Middle frontal gyrus (tissue), 1 donor: Measurements from ENCODE around the gene HCN2.
"Not testable (repeated sequence)": the region's sequence is repeated elsewhere in the genome, so short reads cannot be mapped to it uniquely, and the experiment has no call there.

ENCODE experiments used
- DNase-seq: peaks from one replicate; pipeline ENCODE4 v3.0.0-alpha.2; 2015; ENCODE audit warnings: low spot score; ENCODE audit errors: extremely low spot score

HCN2 gene

GRCh38 chr19:584240-585001, 5.3 kb upstream of the HCN2 start:
- no peak for DNase-seq

DNA sequence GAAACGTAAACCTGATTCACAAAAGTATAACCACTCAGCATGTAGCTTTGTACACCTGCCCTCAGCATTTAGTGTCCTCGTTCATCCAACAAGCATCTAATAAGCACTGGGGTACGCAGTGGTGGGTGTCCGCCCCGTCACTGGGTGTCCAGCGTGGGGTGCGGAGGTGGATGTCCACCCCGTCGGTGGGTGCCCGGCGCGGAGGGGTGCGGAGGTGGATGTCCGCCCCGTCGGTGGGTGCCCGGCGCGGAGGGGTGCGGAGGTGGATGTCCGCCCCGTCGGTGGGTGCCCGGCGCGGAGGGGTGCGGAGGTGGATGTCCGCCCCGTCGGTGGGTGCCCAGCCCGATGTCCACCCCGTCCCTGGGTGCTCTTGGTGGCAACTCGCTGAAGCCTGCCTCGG, 4.5 kb upstream of the HCN2 start:
- DNase-seq = not testable (repeated sequence)

GRCh38 chr19:585551-586110, 4.0 kb upstream of the HCN2 start:
- no peak for DNase-seq

DNA sequence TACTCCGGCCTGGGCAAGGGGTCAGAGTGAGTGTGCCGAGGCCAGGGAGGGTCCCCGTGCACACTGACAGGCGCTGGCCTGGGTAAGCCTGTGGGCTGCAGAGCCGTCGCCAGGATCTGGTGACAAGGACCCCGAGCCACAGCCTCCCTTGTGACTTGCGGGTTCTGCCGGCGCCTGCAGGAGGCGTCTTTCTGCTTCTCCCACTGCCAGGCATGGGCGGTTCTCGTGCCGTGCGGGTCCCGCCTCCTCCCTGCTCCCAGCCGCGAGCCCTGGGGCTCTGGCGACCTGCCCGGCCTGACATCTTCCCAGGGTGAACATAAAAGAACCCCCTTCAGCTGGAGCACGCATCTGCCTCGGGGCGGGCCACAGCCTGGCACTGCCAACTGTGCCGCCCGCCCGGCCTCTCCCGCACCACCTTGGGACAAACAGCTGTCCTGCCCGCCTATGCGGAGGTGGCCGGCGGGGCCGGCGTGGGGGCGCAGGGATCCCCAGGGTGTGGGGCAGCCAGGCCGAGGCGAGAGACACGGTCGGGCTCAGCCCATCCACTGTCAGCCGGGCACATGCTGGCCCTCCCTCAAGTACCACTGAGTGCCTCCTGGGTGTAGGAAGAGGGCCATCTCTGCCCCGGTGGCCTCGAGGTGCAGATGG, 1.5 kb upstream of the HCN2 start:
- peak; percentile 78 for DNase-seq

GRCh38 chr19:588741-589692, 664 bp upstream of the HCN2 start:
- DNase-seq = no peak

DNA sequence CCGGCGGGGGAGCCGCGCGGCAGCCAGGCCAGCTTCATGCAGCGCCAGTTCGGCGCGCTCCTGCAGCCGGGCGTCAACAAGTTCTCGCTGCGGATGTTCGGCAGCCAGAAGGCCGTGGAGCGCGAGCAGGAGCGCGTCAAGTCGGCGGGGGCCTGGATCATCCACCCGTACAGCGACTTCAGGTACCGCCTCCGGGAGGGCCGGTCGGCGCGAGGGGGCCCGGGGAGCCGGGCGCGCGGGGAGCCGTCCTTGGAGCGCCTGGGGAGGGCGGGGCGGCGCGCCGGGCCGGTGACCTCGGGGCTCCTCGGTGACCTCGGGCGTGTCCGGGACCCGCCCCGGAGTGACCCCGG, 690 bp downstream of the HCN2 start:
- DNase-seq = no peak

DNA sequence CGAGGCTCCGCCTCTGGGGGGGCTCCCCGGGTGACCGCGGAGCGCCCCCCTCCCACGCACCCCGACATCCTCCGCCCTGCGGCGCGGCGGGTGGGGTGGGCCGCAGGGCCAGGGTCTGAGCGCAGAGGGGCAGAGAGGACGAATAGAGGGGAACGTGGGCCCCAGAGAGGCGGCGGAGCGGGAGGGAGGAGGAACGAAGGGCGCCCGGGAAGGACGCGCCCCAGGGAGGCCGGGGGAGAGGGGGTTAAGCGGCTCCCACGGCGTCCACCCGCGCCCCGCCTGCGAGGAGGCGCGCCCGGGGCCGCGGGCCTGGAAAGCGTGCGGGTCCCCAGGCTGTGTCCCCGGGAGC, 1.0 kb downstream of the HCN2 start:
- DNase-seq = no peak

DNA sequence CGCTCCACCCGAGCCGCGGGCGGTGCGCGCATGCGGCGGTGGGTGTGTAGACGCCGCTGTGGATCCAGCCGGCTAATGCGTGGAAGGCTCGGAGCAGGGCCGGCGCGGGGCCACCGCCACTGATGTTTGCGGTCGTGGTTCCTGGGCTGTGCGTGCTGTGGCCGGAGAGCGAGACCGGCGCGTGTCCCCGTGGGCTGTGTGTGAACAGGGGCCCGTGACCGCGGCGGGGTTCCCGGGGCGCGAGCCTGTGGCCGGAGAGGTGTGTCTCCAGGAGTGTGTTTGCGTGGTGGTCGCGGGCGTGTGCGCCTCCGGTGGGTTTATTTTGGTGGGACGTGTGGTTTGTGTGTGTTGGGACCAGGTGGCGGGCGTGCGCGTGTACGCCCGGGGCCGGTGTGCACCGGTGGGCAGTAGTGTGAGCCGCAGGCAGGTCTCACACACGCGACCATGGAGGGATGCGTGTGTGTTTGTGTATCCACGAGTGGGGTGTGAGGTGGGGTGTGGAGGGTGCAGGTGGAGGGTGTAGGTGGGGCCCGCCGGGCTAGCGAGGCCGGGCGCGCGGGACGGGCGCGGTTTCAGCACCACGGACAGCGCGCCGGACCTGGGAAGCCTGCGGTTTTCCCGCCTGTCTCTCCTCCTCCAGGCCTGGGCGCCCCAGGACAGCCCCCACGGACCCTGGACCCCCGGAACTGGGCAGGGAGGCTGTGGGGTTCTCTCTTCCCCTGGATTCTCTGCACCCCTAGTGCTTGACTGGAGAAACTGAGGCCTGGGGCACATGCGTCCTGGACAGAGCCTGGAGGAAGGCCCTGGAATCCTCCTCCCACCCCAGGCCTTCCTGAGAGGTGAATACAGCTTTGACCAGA, 1.6 kb downstream of the HCN2 start:
- DNase-seq = no peak

GRCh38 chr19:592101-592500, 2.4 kb downstream of the HCN2 start:
- no peak for DNase-seq

GRCh38 chr19:593055-593454, 3.4 kb downstream of the HCN2 start:
- no peak for DNase-seq

GRCh38 chr19:593505-593904, 3.8 kb downstream of the HCN2 start:
- DNase-seq = no peak

DNA sequence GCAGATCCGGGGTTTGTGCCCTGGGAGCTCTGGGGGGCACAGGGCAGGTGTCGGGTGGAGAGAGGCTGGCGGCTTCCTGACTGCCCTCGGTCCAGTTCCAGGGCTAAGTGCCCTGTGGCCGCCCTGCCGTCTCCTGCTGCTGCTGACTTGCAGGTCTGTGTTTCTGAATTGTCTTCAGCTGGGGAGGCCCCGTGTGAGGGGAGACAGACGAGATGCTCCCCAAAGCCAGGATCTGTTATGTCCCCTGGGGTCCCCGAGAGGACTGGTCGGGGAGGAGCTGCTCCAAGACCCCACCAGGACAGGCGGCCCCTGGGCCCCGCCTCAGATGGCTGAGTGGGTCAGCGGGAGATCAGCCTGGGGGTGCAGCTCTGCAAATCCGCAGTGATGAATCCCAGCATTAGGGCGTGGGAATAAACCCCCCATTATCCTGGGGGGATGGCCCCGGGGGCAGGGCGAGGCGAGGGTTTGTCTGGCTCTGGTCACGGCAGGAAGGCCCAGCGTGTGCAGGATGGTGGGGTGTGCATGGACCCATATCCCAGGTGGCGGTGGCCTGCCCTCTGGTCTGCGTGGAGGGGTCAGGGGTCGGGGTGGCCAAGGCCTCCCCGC, 4.7 kb downstream of the HCN2 start:
- DNase-seq = no peak

DNA sequence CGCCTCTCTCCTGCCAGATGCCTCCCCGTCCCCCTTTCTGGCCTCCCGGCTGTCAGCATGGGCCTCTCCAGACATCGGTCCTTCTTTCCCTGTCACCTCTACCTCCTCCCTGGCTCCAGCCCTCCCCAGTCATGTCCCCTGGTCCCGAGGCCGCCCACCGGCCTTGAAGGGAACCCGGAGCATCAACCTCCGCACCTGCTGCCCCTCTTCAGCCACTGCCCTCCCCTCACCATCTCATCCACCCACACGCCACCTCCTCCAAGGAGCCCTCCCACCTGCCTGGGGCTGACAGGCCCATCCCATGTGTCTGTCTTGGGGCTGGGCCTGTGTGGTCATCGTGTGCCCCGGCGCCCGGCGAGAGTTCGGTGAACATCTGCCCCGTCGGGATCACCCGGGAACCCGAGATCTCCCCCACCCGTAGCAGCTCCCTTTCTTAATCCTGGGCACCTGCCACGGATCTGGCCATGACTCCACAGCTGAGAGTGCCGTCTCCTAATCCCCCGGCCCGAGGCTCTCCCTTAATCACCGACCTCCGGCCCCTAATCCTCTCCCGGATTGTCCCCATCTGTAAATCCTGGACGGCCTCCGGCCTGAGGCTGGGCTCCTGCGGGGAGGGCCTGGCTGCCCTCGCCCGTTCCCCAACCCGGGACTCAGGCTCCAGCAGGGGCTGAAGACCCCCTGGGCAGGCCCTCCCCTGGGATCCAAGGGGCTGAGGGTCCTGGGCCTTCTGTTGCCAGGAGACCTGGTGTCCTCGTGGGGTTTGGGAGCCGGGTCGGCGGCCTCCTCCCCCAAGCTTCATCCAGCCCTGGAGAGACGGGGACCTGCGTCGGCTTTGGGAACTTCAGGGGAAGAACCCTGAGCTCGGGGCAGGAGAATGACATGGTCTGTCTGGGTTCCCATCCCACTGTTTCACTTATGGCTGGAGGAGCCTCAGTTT, 5.9 kb downstream of the HCN2 start:
- no peak for DNase-seq

- DNase-seq = no peak
Measured at GRCh38 chr19:596263-596655, 6.6 kb downstream of the HCN2 start.

DNA sequence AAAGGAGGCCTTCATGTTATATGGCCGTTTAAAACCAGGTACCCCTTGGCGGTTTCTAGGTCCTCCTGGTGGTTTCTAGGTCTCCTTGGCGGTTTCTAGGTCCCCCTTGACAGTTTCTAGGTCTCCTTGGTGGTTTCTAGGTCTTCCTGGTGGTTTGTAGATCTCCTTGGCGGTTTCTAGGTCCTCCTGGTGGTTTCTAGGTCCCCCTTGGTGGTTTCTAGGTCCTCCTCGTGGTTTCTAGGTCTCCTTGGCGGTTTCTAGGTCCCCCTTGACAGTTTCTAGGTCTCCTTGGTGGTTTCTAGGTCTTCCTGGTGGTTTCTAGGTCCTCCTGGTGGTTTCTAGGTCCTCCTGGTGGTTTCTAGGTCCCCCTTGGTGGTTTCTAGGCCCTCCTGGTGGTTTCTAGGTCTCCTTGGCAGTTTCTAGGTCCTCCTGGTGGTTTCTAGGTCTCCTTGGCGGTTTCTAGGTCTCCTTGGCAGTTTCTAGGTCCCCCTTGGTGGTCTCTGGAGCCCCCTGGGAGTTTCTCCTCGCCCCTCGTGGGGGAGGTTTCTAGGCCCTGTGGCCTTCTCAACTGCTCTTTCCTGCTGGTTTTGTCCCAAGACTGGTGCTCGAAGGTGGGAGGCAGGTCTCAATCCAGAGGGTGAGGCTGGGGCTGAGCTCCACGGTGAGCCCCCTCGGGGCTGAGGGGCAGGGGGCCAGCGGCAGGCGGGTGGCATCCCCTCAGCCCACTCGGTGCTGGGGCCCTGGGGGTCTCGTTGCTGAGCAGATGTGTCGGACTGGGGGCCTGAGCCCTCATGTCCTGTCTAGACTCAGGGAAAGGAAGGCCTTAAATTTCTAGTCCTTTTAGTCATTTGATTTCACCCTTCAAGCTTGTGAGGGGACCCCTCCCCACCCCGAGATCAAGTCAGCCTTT, 8.0 kb downstream of the HCN2 start:
- no peak for DNase-seq

DNA sequence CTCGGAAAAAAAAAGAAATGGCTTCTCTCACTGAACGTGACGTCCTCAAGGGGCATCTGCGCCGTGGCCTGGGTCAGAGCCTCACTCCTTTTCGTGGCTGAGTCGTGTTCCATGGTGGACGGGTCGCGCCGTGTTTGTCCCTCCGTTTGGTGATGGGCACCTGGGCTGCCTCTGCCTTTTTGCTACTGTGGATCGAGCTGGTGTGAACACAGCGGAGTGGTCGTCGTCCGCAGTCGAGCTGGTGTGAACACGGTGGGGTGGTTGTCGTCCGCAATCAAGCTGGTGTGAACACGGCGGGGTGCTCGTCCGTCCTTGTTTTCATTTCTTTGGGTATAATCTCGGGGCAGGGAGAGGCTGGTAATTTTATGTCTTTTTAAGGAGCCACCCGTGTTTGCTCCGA, 11.6 kb downstream of the HCN2 start:
- DNase-seq = no peak

DNA sequence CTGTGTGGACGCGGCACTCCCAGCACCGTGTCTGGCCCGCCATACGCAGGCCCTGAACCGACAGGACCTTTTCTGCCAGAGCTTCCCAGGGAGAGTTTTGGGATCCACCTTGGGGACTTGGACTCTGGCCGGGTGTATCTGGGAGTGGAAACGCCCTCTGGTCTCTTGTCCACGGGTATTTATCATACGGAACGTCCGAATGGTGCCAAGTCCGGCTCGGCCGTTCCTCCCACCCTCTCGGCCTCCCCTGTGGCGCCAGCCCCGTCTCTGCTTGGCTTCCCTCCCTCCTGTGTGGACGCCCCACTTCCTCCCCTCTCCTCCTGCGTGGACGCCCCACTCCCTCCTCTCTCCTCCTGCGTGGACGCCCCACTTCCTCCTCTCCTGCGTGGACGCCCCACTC, 12.1 kb downstream of the HCN2 start:
- no peak for DNase-seq
